ENCODE data around the gene SORCS1. TPM values are rescaled to one million over a fixed set of nuclear protein-coding genes. Genes with fewer than 3 reads are reported as not detected.

The SORCS1 gene
- total and polyA plus RNA-seq, 4 experiments from 2014 or later: not detected

DNA sequence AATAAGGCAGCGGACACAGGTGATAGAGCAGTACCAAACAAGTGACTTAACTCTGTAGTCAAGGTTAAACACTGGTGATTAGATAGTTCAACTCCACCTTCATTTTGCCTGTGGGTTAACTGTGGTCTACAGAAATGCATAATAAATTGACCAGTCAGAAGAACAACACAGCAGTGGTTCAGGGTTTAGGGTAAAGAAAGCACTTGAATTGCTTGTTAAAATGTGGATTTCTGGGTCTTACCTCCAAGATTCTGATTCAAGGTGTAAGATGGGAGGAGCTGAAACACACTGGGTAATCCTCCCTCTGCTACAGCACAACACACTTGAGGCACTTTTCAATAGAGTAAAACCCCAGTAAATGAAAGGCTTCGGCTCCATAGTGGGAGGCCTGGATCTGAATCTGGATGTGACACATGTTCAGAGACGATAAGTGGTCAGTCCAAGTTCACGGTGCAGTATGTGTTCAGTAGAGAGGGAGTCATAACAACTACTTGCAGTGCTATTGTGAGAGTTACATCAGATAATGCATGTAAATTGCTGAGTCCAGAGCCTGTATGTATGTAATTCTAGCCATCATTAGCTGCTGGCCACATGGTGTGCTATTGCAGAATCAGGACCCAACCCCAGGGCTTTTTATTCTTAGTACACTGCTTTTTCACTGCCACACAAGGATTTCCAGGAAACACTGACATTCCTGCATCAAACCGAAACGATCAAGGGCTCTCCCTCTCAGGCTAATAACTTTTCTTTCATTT is 141.7 kb downstream of the SORCS1 start:
- no peaks in the 10 kb centered on the region for H3K4me1 ChIP-seq (ENCODE audit: insufficient read depth, low read length)
- POLR2A ChIA-PET (ENCODE audit: partially characterized antibody): no interaction called here
- no peaks in the 10 kb centered on the region for H3K36me3 Mint-ChIP-seq
- H3K4me3 Mint-ChIP-seq: no peak overlapping the region
- H3K27ac Mint-ChIP-seq: no peak overlapping the region
- no peak overlapping the region for H3K4me3 ChIP-seq (ENCODE audit: low read length in 2 of 2)
- H3K9me3 ChIP-seq (ENCODE audit: control insufficient read depth in 1 of 2, low read length in 2 of 2): no peaks in the 10 kb centered on the region
- intact Hi-C loops (cut with micrococcal nuclease): no loop called here
- H3K27ac ChIP-seq (ENCODE audit: low read depth, low read length): no peak overlapping the region
- CTCF ChIA-PET (ENCODE audit: partially characterized antibody): no interaction called here
- H3K9me3 Mint-ChIP-seq: peaks cover 3 to 9% (median 5%) of the 10 kb centered on the region in 8 donors
- H3K36me3 ChIP-seq (ENCODE audit: insufficient read depth, low read length): no peaks in the 10 kb centered on the region
- H3K27me3 Mint-ChIP-seq: no peaks in the 10 kb centered on the region
- H3K27me3 ChIP-seq (ENCODE audit: insufficient read depth, low read length): no peaks in the 10 kb centered on the region
- no peak for DNase-seq
- H3K4me1 Mint-ChIP-seq: no peaks in the 10 kb centered on the region

DNA sequence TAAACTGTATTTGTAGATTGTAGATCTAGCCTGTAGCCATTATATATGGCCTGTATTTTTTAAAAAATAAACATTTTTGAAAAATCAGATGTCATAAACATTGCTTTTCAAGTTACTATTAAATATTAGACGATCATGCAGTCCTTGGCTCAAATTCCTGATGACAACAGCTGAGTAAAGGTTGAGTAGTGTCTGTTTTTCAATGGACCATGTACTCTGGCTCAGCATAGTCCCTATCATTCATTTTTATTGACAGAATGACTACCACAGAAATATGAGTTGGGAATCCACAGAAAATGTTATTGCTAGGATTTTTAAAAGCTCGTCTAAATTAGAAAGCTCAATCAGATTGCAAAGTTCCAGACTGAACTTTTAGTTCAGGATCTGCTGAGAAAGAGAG is 145.4 kb downstream of the SORCS1 start:
- no peak overlapping the region for H3K27ac Mint-ChIP-seq
- H3K9me3 Mint-ChIP-seq: peaks cover 2 to 11% (median 4%) of the 10 kb centered on the region in 8 donors
- Histone ChIP-seq H3K4me1 (ENCODE audit: insufficient read depth, low read length) (no peaks in the 10 kb centered on the region), H3K9me3 (ENCODE audit: control insufficient read depth in 1 of 2, low read length in 2 of 2) (peaks cover 0 to 3% of the 10 kb centered on the region in 2 donors), H3K4me3 (ENCODE audit: low read length in 2 of 2) (no peak overlapping the region), H3K27ac (ENCODE audit: low read depth, low read length) (no peak overlapping the region), H3K36me3 (ENCODE audit: insufficient read depth, low read length) (no peaks in the 10 kb centered on the region), H3K27me3 (ENCODE audit: insufficient read depth, low read length) (no peaks in the 10 kb centered on the region)
- POLR2A ChIA-PET (ENCODE audit: partially characterized antibody): no interaction called here
- intact Hi-C loops (cut with micrococcal nuclease): no loop called here
- H3K36me3 Mint-ChIP-seq: no peaks in the 10 kb centered on the region
- H3K4me3 Mint-ChIP-seq: no peak overlapping the region
- no peaks in the 10 kb centered on the region for H3K4me1 Mint-ChIP-seq
- H3K27me3 Mint-ChIP-seq: no peaks in the 10 kb centered on the region
- CTCF ChIA-PET (ENCODE audit: partially characterized antibody): interaction anchor here (0.9 kb wide), 1 partner anchor 11 kb away, joined by 3 read pairs; no protein-coding TSS in a partner anchor
- no peak for DNase-seq

DNA sequence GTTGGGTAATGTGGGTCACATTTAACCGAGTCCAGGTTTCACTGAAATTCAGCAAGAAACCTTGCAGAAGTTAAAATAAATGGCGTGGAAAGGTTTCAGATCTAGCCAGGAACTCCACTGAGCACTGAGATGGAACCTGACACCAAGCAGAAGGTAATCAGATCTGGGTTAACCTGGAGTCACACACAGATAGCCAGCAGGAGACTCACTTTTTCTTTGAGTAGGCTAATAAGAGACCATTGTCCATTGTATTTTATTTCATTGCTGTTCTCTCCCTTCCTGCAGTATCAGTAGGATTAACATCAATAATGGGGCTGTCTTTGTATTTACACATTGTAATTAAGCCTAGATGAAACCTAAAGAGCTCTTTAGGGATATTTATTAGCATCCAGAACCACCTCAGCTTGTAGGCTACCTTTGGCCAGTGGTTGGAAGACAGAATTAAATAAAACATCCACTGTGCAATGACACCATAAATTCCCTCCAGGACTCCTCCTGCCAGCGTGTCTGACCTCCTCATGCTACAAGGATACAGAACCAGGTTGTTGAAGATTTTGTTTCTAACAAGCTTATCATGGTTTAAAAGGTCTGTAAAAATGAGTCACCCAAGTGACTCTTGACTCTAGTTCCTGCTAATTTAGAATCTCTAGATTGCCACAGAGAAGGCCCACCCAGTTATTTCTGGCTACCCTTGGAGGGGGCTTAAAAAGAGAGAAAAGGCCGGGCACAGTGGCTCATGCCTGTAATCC is 151.1 kb downstream of the SORCS1 start:
- no peaks in the 10 kb centered on the region for H3K36me3 ChIP-seq (ENCODE audit: insufficient read depth, low read length)
- H3K9me3 Mint-ChIP-seq: peaks cover 0 to 8% (median 2%) of the 10 kb centered on the region in 8 donors
- H3K27ac Mint-ChIP-seq: peak overlapping the region in 1 of 7 donors; percentile 17
- no peak overlapping the region for H3K4me3 ChIP-seq (ENCODE audit: low read length in 2 of 2)
- peaks cover 0 to 3% of the 10 kb centered on the region in 2 donors for H3K9me3 ChIP-seq (ENCODE audit: control insufficient read depth in 1 of 2, low read length in 2 of 2)
- H3K4me1 ChIP-seq (ENCODE audit: insufficient read depth, low read length): no peaks in the 10 kb centered on the region
- H3K27ac ChIP-seq (ENCODE audit: low read depth, low read length): no peak overlapping the region
- no peak overlapping the region for H3K4me3 Mint-ChIP-seq
- no peaks in the 10 kb centered on the region for H3K36me3 Mint-ChIP-seq
- DNase-seq: no peak
- ChIA-PET POLR2A (ENCODE audit: partially characterized antibody) (no interaction called here), CTCF (ENCODE audit: partially characterized antibody) (interaction anchor here (0.7 to 1.3 kb wide), 2 partner anchors 11 to 684 kb away, joined by 3 read pairs; no protein-coding TSS in a partner anchor)
- H3K4me1 Mint-ChIP-seq: no peaks in the 10 kb centered on the region
- intact Hi-C loops (cut with micrococcal nuclease): no loop called here
- no peaks in the 10 kb centered on the region for H3K27me3 ChIP-seq (ENCODE audit: insufficient read depth, low read length)
- H3K27me3 Mint-ChIP-seq: no peaks in the 10 kb centered on the region

DNA sequence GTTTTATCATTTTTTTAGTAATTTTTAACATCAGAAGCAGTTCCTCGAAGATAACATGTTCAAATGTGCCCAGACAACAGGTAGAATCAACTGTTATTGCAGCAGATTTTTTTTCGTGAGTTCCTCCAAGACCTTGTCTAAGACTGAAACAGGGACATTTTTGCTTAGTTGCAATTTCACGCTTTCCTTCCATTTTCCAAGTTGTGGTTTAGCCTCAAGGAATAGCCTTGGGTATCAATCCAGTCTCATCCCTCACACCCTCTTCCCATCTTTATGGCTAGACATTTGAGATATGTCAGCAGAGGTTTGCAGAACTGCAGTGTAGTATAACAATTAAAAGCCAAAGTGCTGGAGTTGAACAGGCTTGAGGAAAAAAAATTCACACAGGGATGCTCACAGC is 152.5 kb downstream of the SORCS1 start:
- DNase-seq: no peak
- H3K36me3 ChIP-seq (ENCODE audit: insufficient read depth, low read length): no peaks in the 10 kb centered on the region
- H3K9me3 ChIP-seq (ENCODE audit: control insufficient read depth in 1 of 2, low read length in 2 of 2): peaks cover 0 to 3% of the 10 kb centered on the region in 2 donors
- no peak overlapping the region for H3K4me3 ChIP-seq (ENCODE audit: low read length in 2 of 2)
- H3K9me3 Mint-ChIP-seq: peaks cover 0 to 6% (median 2%) of the 10 kb centered on the region in 8 donors
- POLR2A ChIA-PET (ENCODE audit: partially characterized antibody): no interaction called here
- H3K27me3 ChIP-seq (ENCODE audit: insufficient read depth, low read length): no peaks in the 10 kb centered on the region
- H3K36me3 Mint-ChIP-seq: no peaks in the 10 kb centered on the region
- H3K4me3 Mint-ChIP-seq: no peak overlapping the region
- H3K4me1 Mint-ChIP-seq: no peaks in the 10 kb centered on the region
- CTCF ChIA-PET (ENCODE audit: partially characterized antibody): interaction anchor here (0.9 kb wide), 1 partner anchor 21 kb away, joined by 4 read pairs; no protein-coding TSS in a partner anchor
- intact Hi-C loops (cut with micrococcal nuclease): no loop called here
- H3K27me3 Mint-ChIP-seq: no peaks in the 10 kb centered on the region
- H3K27ac Mint-ChIP-seq: no peak overlapping the region
- H3K27ac ChIP-seq (ENCODE audit: low read depth, low read length): no peak overlapping the region
- no peaks in the 10 kb centered on the region for H3K4me1 ChIP-seq (ENCODE audit: insufficient read depth, low read length)

DNA sequence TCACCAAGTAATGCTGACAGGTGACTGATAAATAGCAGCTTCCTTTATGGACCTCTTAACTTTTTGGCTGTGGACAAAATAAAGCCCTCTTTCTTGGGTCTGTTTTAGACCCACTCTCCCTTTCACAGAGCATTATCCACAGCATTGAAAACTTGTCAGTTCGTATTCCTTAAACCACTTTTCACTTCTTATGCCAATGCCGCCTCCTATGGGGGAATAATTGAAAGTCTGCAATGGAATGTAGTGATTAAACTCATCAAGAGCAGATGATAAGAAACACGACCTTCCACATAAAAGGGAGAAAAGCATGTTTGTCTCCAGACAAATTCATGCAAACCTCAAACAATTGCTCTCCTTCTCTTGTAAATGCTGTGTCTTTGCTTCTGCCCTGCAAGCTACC is 153.4 kb downstream of the SORCS1 start:
- Histone ChIP-seq H3K36me3 (ENCODE audit: insufficient read depth, low read length) (no peaks in the 10 kb centered on the region), H3K4me3 (ENCODE audit: low read length in 2 of 2) (no peak overlapping the region), H3K27ac (ENCODE audit: low read depth, low read length) (no peak overlapping the region), H3K27me3 (ENCODE audit: insufficient read depth, low read length) (no peaks in the 10 kb centered on the region), H3K4me1 (ENCODE audit: insufficient read depth, low read length) (no peaks in the 10 kb centered on the region), H3K9me3 (ENCODE audit: control insufficient read depth in 1 of 2, low read length in 2 of 2) (peaks cover 0 to under 1% of the 10 kb centered on the region in 2 donors)
- no peak for DNase-seq
- ChIA-PET POLR2A (ENCODE audit: partially characterized antibody) (no interaction called here), CTCF (ENCODE audit: partially characterized antibody) (no interaction called here)
- Mint-ChIP-seq H3K27me3 (no peaks in the 10 kb centered on the region), H3K4me3 (no peak overlapping the region), H3K4me1 (no peaks in the 10 kb centered on the region), H3K9me3 (peaks cover under 1 to 7% (median 2%) of the 10 kb centered on the region in 8 donors), H3K36me3 (no peaks in the 10 kb centered on the region), H3K27ac (no peak overlapping the region)
- intact Hi-C loops (cut with micrococcal nuclease): no loop called here

DNA sequence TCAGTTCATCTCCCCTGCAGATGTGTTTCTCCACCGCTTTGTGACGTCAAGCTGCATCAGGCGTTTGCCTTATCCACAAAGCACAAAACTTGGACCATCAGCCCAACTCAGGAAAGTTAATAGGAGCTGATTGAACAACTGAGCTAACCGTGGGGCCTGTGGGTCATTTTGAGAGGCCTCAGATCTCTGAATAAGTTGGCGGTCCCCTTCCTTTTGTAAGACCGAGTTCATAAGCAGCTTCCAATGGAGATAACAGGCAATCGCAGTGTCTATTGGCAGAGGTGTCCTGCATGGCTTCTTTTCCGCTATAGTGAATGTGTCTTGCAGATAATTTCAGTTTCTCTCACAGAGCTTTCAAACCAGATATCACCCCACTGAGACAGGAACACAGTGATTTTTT is 154.0 kb downstream of the SORCS1 start:
- CTCF ChIA-PET (ENCODE audit: partially characterized antibody): no interaction called here
- H3K4me3 Mint-ChIP-seq: no peak overlapping the region
- H3K27ac Mint-ChIP-seq: no peak overlapping the region

DNA sequence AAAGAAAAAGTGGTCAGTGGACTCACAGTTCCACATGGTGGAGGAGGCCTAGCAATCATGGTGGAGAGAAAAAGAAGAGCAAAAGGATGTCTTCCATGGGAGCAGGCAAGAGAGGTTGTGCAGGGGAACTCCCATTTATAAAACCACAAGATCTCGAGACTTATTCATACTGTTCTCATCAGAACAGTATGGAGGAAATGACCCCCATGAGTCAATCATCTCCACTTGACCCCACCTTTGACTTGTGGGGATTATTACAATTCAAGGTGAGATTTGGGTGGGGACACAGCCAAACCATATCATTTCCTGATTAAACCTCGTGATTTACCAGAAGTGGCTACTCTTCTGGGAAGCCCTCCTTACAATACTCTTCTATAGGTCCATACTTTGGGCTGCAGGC is 160.1 kb downstream of the SORCS1 start:
- Mint-ChIP-seq H3K27me3 (no peaks in the 10 kb centered on the region), H3K9me3 (peaks cover 0 to 10% (median 7%) of the 10 kb centered on the region in 8 donors), H3K4me1 (no peaks in the 10 kb centered on the region), H3K27ac (no peak overlapping the region), H3K36me3 (no peaks in the 10 kb centered on the region), H3K4me3 (no peak overlapping the region)
- Histone ChIP-seq H3K4me1 (ENCODE audit: insufficient read depth, low read length) (no peaks in the 10 kb centered on the region), H3K36me3 (ENCODE audit: insufficient read depth, low read length) (no peaks in the 10 kb centered on the region), H3K4me3 (ENCODE audit: low read length in 2 of 2) (no peak overlapping the region), H3K27ac (ENCODE audit: low read depth, low read length) (no peak overlapping the region), H3K27me3 (ENCODE audit: insufficient read depth, low read length) (no peaks in the 10 kb centered on the region), H3K9me3 (ENCODE audit: control insufficient read depth in 1 of 2, low read length in 2 of 2) (no peaks in the 10 kb centered on the region)
- CTCF ChIA-PET (ENCODE audit: partially characterized antibody): no interaction called here
- DNase-seq: no peak
- intact Hi-C loops (cut with micrococcal nuclease): no loop called here
- POLR2A ChIA-PET (ENCODE audit: partially characterized antibody): no interaction called here

More for the DNA sequence above, 154.0 kb downstream of the SORCS1 start:
- Histone ChIP-seq H3K27me3 (ENCODE audit: insufficient read depth, low read length) (no peaks in the 10 kb centered on the region), H3K27ac (ENCODE audit: low read depth, low read length) (no peak overlapping the region), H3K9me3 (ENCODE audit: control insufficient read depth in 1 of 2, low read length in 2 of 2) (no peaks in the 10 kb centered on the region), H3K4me1 (ENCODE audit: insufficient read depth, low read length) (no peaks in the 10 kb centered on the region), H3K36me3 (ENCODE audit: insufficient read depth, low read length) (no peaks in the 10 kb centered on the region), H3K4me3 (ENCODE audit: low read length in 2 of 2) (no peak overlapping the region)
- no peak for DNase-seq
- Mint-ChIP-seq H3K27me3 (no peaks in the 10 kb centered on the region), H3K36me3 (no peaks in the 10 kb centered on the region), H3K4me1 (no peaks in the 10 kb centered on the region), H3K9me3 (peaks cover 2 to 10% (median 4%) of the 10 kb centered on the region in 8 donors)
- intact Hi-C loops (cut with micrococcal nuclease): no loop called here
- POLR2A ChIA-PET (ENCODE audit: partially characterized antibody): no interaction called here
